ENCODE measurements around the gene DNAH17.
A peak's percentile ranks its signal among the peaks of the same experiment; 100 is the strongest.

The DNAH17 gene

DNA sequence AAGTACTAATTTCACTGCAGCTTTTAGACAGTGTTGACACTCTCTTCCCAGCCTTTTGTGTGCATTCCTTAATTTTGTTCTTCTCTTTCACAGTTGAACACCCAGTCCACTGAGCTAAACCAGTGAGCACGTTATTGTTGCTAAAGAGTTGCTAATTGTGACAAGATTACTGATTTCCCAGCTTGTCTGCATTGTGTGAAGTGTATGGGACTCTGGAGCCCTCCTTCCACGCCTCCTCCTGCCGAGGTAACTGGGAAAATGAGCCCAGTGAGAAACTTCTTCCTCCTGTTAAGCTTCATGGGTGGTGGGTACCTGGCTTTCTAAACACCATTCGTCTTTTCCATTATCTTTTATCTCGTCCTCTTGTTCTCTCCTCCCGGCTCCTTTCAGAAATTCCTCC lies 29.8 kb upstream of the DNAH17 start:
- DNase-seq (ENCODE audit: low read depth, low spot score) = no peak

DNA sequence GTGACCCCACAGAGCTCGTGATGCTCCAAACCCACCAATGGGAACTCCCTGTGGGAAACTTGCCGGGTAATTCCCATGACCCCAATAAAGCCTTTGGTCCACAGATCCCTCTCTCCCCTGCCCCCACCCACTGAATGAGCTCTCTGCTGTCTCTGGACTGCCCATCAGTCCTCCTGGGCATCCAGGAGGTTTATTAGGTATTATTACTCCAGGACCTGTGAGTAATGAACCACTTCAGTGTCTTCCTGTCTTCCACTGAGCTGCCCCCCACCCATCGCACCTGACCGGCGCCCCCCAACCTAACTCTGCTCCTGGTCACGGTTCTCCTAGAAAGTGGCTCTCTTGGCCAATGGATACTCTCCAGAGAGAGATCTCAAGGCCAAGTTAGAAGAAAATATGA lies 28.7 kb upstream of the DNAH17 start:
- no peak for DNase-seq (ENCODE audit: low read depth, low spot score)

DNA sequence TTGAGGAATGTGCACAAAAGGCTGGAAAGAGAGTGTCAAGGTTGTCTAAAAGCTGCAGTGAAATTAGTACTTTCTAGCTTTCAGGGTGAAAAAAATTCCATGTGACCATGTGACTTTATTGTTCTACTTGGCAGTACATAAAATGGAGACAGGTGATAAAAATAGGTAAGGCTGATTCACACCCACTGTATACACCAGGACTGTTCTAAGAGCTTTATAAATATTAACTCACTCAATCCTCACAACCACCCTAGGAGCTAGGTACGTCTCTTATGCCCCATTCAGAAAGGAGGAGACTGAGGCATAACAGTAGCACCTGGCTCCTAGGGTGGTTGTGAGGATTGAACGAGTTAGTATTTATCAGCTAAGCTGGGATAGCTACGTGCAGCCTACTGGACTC lies 28.2 kb upstream of the DNAH17 start:
- DNase-seq (ENCODE audit: low read depth, low spot score) = no peak

DNA sequence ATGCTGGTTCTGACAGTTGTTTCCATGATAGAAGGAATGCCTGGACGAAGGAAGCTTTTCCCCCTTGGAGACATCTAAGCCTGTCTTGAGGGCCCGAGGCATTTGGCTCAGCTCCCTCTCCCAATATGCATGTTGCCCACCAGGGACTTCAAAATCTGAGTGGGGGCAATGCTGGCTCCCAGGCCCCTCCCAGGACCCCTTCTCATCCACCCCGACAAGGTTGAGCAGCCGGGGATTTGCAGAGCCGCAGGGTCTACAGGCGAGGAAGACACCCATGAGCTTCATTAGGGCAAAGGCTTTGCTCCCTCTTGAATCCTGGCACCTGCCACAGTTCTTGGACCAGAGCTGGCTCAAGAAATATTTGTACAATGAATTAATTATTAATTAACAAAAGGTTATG lies 25.1 kb upstream of the DNAH17 start:
- no peak for DNase-seq (ENCODE audit: low read depth, low spot score)

DNA sequence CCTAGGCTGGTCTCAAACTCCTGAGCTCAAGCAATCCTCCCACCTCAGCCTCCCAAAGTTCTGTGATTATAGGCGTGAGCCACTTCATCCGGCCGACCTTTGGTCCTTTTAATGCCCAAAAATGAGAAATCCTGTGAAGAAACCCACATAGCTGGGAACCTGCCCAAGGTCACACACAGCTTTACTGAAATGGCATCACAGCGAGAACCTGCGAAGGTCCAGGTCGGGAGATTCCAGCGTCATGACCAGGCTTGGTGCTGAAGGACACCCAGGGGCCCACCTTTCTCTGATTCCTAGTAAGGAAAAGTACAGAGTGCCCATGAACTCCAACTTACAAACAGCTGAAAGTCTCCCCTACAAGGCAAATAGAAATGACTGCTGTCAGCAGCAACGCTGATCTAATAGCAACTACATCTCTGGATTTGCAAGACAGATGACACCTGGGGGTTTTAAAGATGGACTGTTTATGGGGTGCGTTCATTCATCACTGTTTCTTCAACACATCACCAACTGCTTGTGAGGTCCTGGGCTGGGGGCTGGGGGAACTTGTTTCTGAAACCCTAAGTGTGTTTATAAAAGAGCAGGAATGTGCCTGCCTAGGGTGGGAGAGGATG lies 24.5 kb upstream of the DNAH17 start:
- no peak for DNase-seq (ENCODE audit: low read depth, low spot score)

DNA sequence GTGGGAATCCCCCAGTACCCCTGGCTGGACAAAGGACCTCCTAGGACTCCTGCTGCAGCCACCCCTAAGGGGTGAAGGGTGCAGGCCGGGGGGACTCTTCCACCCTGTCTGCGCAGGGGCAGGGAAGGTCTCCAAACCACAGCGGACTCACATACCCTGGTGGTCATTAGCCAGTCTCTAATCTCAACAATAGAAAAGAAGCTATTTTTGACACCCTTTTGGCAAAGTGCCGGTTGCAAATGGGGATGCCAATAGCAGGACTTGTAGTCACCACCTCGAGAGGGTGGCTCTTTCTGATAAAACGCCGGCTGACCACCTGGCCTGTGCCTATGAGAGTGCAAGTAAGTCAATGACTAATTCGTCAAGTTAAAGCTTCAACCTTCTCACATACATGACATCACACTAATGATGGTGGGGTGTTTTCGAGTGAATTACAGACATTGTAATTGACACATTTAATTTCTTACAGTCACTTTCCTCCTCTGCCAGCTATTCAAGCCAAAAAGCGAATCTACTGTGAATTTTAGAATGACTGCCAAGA lies 23.1 kb upstream of the DNAH17 start:
- peak; percentile 83 for DNase-seq (ENCODE audit: low read depth, low spot score)

DNA sequence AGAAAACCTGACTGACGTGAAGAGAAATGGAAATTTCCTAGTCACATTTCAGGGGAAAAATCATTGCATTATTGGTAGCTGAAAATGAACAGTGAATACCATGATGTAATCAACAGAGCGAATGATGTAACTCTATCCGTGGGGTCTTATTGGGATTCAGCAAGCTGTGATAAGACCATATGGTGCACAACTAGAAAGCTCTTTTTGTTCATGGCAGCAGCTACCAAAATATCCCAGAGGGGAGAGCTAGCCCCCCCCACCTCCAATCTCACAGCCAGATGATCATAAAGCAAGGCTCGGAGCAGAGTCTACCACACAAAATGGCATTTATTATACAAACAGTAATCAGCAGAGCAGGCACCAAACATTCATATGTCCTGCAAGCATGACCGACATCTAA lies 22.2 kb upstream of the DNAH17 start:
- no peak for DNase-seq (ENCODE audit: low read depth, low spot score)

DNA sequence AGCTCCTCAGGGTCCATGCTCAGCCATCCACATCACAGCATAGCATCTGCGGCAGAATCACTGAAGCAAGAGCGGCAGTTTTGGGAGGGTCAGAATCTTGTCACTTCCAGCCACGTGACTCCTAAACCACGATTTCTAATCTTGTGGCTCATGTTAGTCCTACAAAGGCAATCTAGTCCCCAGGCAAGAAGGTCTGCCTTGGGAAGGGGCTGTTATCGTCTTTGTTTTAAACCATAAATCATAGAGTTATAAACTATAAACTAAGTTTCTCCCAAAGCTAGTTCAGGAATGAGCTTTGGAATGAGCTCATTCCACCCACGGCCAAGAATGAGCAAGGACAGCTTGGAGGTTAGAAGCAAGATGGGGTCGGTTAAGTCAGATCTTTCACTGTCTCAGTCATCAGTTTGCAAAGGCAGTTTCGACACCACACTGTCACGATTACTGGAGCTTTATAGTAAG lies 20.8 kb upstream of the DNAH17 start:
- no peak for DNase-seq (ENCODE audit: low read depth, low spot score)

DNA sequence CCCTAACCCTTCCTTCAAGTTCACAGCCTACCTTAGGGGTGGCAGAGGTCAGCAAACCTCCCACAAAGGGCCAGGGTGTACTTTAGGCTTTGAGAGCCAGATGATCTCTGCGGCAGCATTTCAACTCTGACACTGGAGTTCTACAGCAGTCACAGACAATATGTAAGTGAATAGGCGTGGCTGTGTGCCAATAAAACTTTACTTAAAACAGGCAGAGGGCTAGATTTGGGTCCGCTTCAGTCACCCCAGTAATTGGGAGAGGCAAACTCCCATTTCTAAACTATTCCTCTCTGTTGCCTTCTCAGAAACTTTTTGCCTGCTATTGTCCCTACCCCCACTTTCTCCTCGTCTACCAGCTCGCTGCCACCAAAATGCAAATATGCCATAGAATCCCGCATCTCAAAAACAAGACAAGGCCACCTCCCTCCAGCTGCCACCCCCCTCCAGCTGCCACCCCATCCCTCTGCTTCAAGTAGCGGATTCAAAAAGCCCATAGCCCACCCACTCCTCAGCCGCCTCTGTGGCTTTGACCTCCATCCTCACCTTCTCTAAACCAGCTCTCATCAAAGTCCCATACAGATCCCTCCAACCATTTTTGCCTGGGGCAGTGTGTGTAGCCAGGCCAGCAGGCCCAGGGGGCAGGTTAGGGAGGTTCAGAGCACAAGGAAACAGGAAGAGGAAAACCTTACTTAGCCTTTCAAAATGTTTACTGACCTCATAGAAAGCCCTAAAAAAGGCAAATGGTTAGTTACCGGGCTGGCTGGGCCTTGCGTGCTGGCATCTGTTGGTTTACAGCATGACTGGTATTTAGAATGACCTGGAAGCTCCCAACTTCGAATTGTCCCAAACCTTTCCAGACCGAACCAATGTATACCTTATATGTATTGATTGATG lies 19.9 kb upstream of the DNAH17 start:
- no peak for DNase-seq (ENCODE audit: low read depth, low spot score)

DNA sequence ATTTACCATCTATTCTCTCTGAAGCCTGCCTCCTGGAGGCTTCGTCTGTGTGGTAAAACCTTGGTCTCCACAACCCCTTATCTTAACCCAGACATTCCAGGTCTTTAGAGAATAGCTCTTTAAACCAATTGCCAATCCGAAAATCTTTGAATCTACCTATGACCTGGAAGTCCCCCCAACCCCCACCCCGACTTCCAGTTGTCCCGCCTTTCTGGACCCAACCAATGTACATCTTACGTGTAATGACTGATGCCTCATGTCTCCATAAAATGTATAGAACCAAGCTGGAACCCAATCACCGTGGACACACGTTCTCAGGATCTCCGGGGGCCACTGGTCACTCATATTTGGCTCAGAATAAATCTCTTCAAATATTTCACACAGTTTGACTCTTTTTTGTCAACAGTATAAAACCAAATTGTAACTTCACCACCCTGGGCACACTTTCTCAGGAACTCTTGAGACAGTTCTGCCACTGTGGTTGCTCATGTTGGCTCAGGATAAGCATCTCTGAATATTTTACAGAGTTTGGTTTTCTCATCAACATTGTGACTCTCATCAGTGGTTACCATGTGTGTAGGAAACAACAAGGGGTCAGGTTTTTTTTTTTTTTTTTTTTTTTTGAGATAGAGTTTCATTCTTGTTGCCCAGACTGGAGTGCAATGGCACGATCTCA lies 18.1 kb upstream of the DNAH17 start:
- no peak for DNase-seq (ENCODE audit: low read depth, low spot score)

DNA sequence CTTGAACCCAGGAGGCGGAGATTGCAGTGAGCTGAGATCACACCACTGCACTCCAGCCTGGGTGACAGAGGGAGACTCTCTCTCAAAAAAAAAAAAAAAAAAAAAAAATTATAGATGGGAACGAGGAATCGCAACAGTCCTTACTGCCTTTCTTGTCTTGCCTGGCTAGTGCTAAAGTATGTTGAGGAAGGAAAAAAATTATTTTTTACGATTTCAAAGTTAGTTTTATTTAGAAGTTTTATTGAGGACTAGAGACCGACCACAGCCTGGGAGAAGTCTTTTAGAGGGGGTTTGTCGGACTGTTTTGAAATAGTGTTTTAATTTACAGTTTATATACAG lies 15.8 kb upstream of the DNAH17 start:
- DNase-seq (ENCODE audit: low read depth, low spot score) = no peak

DNA sequence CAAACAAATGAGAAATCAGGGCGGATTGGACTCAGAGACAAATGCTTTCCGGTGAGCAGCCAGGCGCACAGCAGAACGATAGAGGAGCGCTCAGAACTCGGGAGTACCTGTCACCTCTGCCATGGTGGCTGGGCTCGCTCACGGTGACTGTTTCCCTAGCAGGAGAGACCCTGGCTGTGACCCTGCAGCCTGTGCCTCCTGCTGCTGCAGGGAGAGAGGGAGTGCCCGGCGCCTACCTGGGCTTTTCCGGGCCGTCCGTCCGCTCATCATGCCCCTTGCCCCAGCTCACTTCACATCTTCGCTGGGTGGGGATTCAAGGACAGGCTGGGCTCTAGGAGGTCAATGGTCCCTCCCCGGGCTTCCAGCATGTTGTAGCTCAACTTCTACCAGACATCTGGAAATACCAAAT lies 14.1 kb upstream of the DNAH17 start:
- no peak for DNase-seq (ENCODE audit: low read depth, low spot score)

DNA sequence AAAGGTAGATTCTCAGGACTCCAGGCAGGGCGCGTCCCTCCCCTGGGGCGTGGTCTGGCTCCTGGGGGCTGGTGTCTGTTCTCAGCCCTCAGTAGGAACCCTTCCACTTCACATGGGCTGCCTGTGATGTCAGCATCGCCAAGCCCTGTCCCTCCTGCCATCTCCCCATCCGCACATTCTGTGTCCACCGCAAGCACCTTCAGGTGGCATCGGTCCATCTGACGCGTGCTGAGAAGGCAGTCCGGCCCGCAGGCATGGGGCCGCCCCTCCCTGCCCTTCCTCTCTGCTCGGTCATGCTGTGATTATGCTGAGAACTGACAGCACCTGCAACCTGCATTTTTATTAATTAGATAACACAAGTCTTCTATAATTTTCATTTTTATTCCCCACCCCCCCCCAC lies 12.7 kb upstream of the DNAH17 start:
- no peak for DNase-seq (ENCODE audit: low read depth, low spot score)

DNA sequence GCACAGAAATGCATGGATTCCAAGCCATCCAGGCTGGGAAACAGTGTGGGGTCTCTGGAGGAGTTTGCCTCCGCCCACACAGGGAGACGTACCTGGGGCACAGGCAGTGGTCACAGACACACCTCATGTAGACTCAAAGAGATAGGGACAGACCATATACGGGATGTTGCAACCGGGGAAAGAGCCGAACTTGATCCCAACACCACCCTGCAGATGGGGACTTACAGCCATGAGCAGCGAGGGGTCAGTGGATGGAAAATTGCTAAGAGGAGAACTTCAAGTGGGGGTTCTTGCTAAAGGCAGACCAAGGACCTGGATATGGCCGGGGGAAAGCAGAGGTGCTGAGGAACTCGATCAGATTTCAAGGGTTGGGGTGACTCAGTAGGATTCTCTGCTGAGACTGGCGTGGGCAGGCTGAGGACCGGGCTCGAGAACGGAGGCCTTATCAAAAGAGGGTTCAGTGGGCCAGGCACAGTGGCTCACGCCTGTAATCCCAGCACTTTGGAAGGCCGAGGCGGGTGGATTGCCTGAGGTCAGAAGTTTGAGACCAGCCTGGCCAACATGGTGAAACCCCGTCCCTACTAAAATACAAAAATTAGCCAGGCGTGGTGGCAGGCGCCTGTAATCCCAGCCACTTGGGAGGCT lies 12.0 kb upstream of the DNAH17 start:
- no peak for DNase-seq (ENCODE audit: low read depth, low spot score)

DNA sequence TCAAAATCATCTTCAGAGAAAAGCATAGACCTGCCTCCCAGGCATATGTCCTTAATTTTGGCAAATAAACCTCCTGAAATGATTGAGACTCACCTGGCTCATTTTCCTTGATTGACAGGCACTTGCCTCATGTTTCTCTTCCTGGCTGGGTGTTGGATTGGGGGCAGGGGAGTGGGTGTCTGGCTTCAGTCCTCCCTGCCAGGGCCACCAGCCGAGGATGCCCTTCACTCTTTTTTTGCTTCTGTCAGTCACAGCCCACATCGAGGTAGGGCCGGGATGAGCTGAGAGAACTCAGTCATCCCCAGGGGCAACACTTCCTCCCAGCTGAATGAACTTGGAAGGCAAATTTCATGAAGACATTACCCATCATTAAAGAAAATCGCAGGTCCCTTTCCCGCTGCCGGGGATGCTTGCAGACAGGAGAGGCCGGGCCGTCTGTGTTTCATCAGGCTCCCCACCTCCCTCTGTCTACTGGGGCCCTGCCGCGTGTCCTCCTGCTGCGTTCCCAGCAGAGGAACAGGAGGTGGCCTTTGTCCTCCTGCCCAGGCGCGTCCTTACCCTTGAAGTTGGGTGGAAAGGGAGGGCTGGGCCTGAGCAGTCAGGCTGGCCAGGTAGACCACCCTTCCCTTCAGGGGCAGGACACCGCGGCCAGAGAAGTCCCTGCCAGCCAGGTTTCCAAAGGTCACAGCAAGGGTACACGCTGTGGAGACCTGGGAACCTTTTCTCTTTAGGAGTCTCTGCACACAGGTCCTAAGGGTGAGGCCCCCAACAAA lies 11.2 kb upstream of the DNAH17 start:
- no peak for DNase-seq (ENCODE audit: low read depth, low spot score)

DNA sequence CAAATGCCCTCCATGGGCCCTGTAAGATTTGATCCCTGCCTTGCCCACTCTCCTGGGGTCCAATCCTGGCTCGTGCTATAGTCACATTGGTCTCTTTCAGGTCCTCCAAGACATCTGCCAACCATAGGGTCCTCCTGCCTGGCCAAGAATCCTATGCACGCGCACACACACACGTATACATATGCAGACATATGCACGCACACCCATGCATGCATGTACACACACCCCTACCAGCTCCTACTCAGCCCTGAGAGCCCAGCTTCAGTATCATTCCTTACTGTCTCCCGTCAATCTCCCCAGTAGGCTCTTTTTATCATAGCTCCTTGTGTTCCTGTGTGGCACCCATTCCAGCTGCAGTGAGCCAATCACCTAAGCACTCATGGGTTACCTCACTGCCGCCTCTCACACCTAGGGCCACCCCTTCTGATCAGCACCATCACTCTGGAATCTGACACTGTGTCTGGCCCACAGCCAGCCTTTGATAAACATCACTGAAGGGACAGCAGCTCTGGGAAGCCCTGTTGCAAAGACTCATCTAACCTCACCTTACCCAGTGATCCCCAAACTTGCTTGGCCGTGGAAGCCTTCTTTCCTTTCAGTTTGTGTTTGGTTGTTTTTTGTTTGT lies 7.9 kb upstream of the DNAH17 start:
- no peak for DNase-seq (ENCODE audit: low read depth, low spot score)

DNA sequence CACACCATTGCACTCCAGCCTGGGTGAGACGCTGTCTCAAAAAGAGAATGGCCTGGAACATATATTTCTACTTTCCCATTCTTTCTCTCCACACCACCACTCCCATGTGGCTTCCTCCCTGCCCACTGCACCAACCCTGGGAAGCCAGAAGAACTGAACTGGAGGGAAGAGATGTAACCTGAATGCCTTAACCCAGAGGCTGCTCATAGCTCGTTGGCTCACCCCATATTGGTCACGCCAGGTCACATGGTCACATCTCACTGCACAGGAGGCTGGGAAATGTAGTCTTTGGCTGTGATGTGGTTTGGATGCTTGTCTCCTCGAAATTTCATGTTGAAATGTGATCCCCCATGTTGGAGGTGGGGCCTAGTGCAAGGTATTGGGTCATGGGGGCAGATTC lies 5.9 kb upstream of the DNAH17 start:
- DNase-seq (ENCODE audit: low read depth, low spot score) = no peak

DNA sequence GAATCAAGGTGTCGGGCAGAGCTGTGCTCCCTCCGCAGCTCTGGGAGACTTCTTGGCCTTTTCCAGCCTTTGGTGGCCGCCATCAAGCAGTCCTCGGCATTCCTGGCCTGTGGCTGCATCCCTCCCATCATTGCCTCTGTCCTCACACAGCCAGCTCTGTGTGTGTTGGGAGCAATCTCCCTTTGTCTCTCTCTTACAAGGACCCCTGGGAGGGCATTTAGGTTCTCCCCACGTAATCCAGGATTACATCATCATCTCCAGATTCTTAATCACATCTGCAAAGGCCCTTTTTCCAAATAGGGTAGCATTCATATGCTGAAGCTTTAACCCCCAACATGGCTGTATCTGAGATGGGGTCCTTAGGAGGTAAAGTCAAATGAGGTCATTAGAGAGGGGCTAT lies 4.1 kb upstream of the DNAH17 start:
- DNase-seq (ENCODE audit: low read depth, low spot score) = no peak

DNA sequence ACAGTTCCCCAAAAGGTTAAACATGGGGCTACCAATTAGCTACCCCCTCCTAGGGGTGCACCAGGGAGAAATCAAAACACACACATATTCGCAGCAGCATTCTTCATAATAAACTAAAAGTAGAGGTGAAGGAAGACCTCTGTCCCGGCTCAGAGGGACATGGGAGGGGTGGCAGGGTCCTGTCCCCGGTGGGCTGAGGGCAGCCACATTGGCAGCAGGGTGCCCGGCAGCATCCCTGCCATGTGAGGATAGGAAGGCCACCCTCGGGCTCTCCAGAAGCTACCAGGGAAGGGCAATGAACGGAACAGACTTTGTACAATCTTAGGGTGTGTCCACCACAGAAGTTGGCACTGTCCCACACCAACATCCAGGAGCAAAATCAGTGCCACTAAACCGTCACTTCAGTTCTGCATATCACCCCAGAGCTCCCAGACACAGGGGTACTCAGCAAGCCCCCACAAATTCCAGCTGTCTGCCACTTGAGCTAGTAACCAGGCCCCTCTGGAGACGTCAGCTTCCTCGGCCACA lies 3.1 kb upstream of the DNAH17 start:
- DNase-seq (ENCODE audit: low read depth, low spot score) = no peak

DNA sequence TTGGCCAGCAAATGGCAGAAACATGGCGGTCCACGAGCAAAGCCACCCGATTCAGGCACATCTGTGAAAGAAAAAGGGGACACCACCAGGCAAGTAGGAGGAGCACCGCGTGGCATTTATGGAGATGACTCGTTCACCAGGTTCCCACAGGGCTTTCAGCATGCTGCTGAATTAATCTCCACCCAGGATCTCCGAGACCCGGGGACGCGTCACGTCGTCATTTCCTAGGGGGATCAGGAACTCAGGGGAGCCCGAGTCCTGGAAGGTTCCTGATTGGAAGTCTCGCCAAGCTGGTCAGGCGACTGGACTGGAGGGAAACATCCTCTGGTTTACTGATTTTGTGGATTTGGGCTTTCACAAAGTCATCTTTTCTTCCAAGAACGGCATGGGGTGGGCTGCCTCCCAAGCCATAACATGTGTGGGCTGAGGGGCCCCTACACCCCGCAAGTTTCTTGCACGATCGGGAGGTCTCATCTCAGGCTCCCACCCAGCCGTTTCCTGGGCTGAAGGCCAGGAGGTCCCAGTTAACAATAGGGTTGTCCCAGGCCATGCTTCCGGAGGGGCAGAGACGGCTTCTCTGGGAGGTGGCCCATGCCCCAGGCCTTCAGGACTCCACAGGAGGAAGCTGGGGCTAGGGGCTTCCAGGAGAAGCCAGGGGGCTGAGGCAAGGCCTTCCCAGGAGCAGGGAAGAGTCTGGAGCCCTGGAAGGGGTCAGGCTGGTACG lies 645 bp downstream of the DNAH17 start:
- DNase-seq (ENCODE audit: low read depth, low spot score) = no peak

Measured in astrocyte of the hippocampus (primary cell).